ENCODE data around the gene CAPN1. TPM values are rescaled to one million over a fixed set of nuclear protein-coding genes. Genes with fewer than 3 reads are reported as not detected.

Gene CAPN1
- total RNA-seq, 1 donor from 2014 or later: 217 TPM

DNA sequence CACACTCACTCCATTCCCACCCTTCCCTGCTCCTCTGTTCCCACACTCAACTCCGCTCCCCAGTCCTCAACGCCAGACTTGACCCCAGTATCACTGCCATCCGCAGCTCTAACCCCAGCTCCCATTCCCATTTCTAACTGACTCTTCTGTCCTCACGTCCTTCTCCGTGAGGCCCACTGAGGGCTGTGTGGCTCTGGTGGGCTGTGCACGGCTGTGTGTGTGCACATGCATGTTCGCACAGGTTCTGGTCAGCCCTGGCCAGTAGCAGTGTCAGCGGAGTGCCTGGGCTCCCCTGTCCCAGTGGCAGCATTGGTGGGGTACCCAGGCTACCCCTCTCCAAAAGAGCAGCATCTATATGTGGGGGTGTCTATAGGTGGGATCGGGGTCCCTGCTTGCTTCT, 5.0 kb downstream of the CAPN1 start:
- H3K4me1 ChIP-seq (ENCODE audit: insufficient read depth, low read length): peaks cover 13% of the 10 kb centered on the region
- no peak overlapping the region for H2AFZ ChIP-seq (ENCODE audit: low read depth, low read length)

DNA sequence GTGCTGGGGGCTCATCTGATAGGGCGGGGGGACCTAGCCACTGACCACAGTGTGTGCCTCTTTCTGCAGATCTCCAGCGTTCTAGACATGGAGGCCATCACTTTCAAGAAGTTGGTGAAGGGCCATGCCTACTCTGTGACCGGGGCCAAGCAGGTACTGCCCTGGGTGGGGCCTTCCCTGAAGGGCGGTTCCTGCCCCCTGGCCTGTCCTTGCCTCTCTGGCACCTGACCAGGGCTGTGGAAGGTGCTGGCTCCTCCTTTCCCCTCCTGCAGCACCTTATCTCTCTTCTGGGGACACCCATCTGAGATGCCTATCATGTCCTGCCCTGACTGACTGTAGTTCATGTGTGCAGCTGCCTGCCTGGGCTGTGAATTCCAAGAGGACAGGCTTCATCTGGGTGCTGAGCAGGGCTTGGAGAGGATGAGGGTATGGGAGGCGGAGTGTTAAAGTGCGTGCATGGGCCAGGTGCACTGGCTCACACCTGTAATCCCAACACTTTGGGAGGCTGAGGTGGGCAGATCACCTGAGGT, 5.5 kb downstream of the CAPN1 start:
- Mint-ChIP-seq H3K4me3 (ENCODE audit: unreplicated experiment) (no peak overlapping the region), H3K27me3 (ENCODE audit: low read depth, unreplicated experiment) (no peaks in the 10 kb centered on the region), H3K36me3 (ENCODE audit: low read depth, unreplicated experiment) (peaks cover 24% of the 10 kb centered on the region), H3K9me3 (ENCODE audit: unreplicated experiment) (no peaks in the 10 kb centered on the region), H3K4me1 (ENCODE audit: low read depth, unreplicated experiment) (peaks cover 15% of the 10 kb centered on the region), H3K27ac (ENCODE audit: unreplicated experiment) (no peak overlapping the region)
- DNase-seq (ENCODE audit: low read depth) (no peak), FAIRE-seq (no peak)
- no peaks in the 10 kb centered on the region for H3K27me3 ChIP-seq (ENCODE audit: insufficient read depth, low read length)
- H3K27ac ChIP-seq (ENCODE audit: low read depth, low read length): no peak overlapping the region
- H3K4me2 ChIP-seq (ENCODE audit: low read length): no peak overlapping the region
- H4K20me1 ChIP-seq (ENCODE audit: insufficient read depth, low read length): peaks cover 59% of the 10 kb centered on the region
- H3K36me3 ChIP-seq (ENCODE audit: insufficient read depth, low read length): peaks cover 23% of the 10 kb centered on the region
- H2AFZ ChIP-seq (ENCODE audit: low read depth, low read length): no peak overlapping the region
- peaks cover 12% of the 10 kb centered on the region for H3K4me1 ChIP-seq (ENCODE audit: insufficient read depth, low read length)
- H3K79me2 ChIP-seq (ENCODE audit: insufficient read depth, low read length): peaks cover 27% of the 10 kb centered on the region
- H3K9me3 ChIP-seq (ENCODE audit: insufficient read depth, low read depth, low read length): no peaks in the 10 kb centered on the region
- no peak overlapping the region for H3K4me3 ChIP-seq (ENCODE audit: insufficient read depth, low read depth, low read length)
- TF ChIP-seq EZH2 (IDR thresholded peaks at IDR 0.05; ENCODE audit: insufficient read depth, low read length): no peak
- TF ChIP-seq, protein P1, sequence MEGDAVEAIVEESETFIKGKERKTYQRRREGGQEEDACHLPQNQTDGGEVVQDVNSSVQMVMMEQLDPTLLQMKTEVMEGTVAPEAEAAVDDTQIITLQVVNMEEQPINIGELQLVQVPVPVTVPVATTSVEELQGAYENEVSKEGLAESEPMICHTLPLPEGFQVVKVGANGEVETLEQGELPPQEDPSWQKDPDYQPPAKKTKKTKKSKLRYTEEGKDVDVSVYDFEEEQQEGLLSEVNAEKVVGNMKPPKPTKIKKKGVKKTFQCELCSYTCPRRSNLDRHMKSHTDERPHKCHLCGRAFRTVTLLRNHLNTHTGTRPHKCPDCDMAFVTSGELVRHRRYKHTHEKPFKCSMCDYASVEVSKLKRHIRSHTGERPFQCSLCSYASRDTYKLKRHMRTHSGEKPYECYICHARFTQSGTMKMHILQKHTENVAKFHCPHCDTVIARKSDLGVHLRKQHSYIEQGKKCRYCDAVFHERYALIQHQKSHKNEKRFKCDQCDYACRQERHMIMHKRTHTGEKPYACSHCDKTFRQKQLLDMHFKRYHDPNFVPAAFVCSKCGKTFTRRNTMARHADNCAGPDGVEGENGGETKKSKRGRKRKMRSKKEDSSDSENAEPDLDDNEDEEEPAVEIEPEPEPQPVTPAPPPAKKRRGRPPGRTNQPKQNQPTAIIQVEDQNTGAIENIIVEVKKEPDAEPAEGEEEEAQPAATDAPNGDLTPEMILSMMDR (IDR thresholded peaks at IDR 0.05; ENCODE audit: insufficient read depth, low read depth, low read length): no peak
- H3K9ac ChIP-seq (ENCODE audit: low read length): no peak overlapping the region

More for the DNA sequence above, 5.0 kb downstream of the CAPN1 start:
- H3K4me3 ChIP-seq (ENCODE audit: insufficient read depth, low read depth, low read length): no peak overlapping the region
- H3K27ac ChIP-seq (ENCODE audit: low read depth, low read length): no peak overlapping the region
- FAIRE-seq: no peak
- no peak for DNase-seq (ENCODE audit: low read depth)
- H3K4me2 ChIP-seq (ENCODE audit: low read length): no peak overlapping the region
- H3K36me3 ChIP-seq (ENCODE audit: insufficient read depth, low read length): peaks cover 19% of the 10 kb centered on the region
- no peak overlapping the region for H3K9ac ChIP-seq (ENCODE audit: low read length)
- no peaks in the 10 kb centered on the region for H3K27me3 ChIP-seq (ENCODE audit: insufficient read depth, low read length)
- Mint-ChIP-seq H3K36me3 (ENCODE audit: low read depth, unreplicated experiment) (peaks cover 24% of the 10 kb centered on the region), H3K27ac (ENCODE audit: unreplicated experiment) (no peak overlapping the region), H3K4me3 (ENCODE audit: unreplicated experiment) (no peak overlapping the region), H3K4me1 (ENCODE audit: low read depth, unreplicated experiment) (peaks cover 15% of the 10 kb centered on the region), H3K27me3 (ENCODE audit: low read depth, unreplicated experiment) (no peaks in the 10 kb centered on the region), H3K9me3 (ENCODE audit: unreplicated experiment) (no peaks in the 10 kb centered on the region)
- TF ChIP-seq, protein P1 (IDR thresholded peaks at IDR 0.05; ENCODE audit: insufficient read depth, low read depth, low read length): no peak
- TF ChIP-seq EZH2 (IDR thresholded peaks at IDR 0.05; ENCODE audit: insufficient read depth, low read length): no peak
- peaks cover 32% of the 10 kb centered on the region for H3K79me2 ChIP-seq (ENCODE audit: insufficient read depth, low read length)
- peaks cover 59% of the 10 kb centered on the region for H4K20me1 ChIP-seq (ENCODE audit: insufficient read depth, low read length)
- H3K9me3 ChIP-seq (ENCODE audit: insufficient read depth, low read depth, low read length): no peaks in the 10 kb centered on the region

DNA sequence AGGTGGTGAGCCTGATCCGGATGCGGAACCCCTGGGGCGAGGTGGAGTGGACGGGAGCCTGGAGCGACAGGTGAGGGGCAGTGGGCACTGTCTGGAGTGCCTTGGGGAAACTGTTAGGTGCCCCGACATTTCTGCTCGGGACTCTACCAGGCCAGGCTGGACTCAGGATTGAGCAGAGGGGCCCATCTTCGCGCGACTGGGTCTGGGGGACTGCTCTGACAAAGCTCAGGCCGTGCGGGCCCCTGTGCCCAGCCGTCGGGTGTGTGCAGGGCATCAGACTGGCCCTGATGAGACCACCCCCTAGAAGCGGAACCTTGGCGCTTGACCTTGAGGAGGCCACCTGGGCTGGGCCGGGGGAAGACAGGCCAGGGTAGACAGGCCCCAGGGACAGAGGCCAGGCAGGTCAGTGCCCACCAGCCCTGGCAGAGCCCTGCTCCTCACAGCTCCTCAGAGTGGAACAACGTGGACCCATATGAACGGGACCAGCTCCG, 6.3 kb downstream of the CAPN1 start:
- Histone ChIP-seq H3K36me3 (ENCODE audit: insufficient read depth, low read length) (peaks cover 24% of the 10 kb centered on the region), H4K20me1 (ENCODE audit: insufficient read depth, low read length) (peaks cover 56% of the 10 kb centered on the region), H3K4me2 (ENCODE audit: low read length) (no peak overlapping the region), H3K27ac (ENCODE audit: low read depth, low read length) (no peak overlapping the region), H3K79me2 (ENCODE audit: insufficient read depth, low read length) (peaks cover 19% of the 10 kb centered on the region), H3K27me3 (ENCODE audit: insufficient read depth, low read length) (no peaks in the 10 kb centered on the region), H3K4me3 (ENCODE audit: insufficient read depth, low read depth, low read length) (no peak overlapping the region), H2AFZ (ENCODE audit: low read depth, low read length) (no peak overlapping the region), H3K9me3 (ENCODE audit: insufficient read depth, low read depth, low read length) (no peaks in the 10 kb centered on the region), H3K4me1 (ENCODE audit: insufficient read depth, low read length) (peaks cover 4% of the 10 kb centered on the region), H3K9ac (ENCODE audit: low read length) (no peak overlapping the region)
- Mint-ChIP-seq H3K27ac (ENCODE audit: unreplicated experiment) (no peak overlapping the region), H3K9me3 (ENCODE audit: unreplicated experiment) (no peaks in the 10 kb centered on the region), H3K27me3 (ENCODE audit: low read depth, unreplicated experiment) (no peaks in the 10 kb centered on the region), H3K4me3 (ENCODE audit: unreplicated experiment) (no peak overlapping the region), H3K4me1 (ENCODE audit: low read depth, unreplicated experiment) (peaks cover 12% of the 10 kb centered on the region), H3K36me3 (ENCODE audit: low read depth, unreplicated experiment) (peaks cover 22% of the 10 kb centered on the region)
- FAIRE-seq (no peak), DNase-seq (ENCODE audit: low read depth) (no peak)
- no peak for TF ChIP-seq EZH2 (IDR thresholded peaks at IDR 0.05; ENCODE audit: insufficient read depth, low read length)
- TF ChIP-seq, protein P1 (IDR thresholded peaks at IDR 0.05; ENCODE audit: insufficient read depth, low read depth, low read length): no peak
